ENCODE results near the gene SLX4IP. TPM values are rescaled to one million over a fixed set of nuclear protein-coding genes. Genes with fewer than 3 reads are reported as not detected.
A peak's percentile ranks its signal among the peaks of the same experiment; 100 is the strongest.

The SLX4IP gene
- total and polyA plus RNA-seq, 2 donors (not counting 3 experiments of a cell fraction or from before 2014, with no cell fraction given): 1.9 to 4.5 TPM

DNA sequence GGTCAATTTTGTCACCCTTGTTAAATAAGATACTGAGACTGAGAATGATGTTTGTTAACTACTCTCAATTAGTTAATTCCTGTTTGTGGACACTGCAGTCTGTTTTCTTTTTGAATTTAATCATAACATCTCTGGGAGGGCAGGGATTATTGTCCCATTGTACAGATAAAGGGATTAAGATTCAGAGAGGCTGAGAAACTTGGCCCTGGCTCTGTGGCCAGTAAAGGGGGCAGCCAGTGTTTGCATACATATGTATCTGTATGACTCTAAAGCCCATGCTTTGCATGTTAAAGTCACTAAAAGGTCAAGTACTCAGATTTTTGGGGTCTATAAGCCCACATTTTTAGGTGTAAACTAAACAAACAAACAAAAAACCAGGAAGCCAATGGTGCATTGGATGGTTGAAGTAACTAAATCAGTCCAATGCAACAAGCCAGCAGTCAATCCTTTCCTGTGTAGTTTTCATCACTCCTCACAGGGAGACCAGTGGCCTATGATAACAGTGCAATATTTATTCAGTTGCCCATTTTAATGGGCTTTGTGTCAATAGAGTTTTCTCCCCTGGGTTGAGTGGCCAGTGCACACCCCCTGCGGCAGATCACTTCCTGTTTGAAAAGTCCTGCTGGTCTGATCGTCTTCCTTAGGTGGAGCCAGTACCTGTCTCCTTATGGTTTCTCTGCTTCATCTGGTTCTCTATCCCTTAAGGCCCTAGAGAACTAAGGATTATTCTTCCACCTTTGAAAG, 106.7 kb downstream of the SLX4IP start:
- intact Hi-C loops (cut with micrococcal nuclease): loop anchor here (1.0 to 5.0 kb wide), 4 partner anchors 107 to 465 kb away; partner anchors contain the start of genes MKKS and SLX4IP
- no peak for FAIRE-seq
- H3K27me3 ChIP-seq (ENCODE audit: control insufficient read depth in 2 of 2, insufficient read depth in 2 of 2, low read length in 2 of 2): no peaks in the 10 kb centered on the region
- no peak overlapping the region for H2AFZ ChIP-seq (ENCODE audit: low read depth, low read length)
- no TSS peak for BruUV-seq (replicated peaks)
- POLR2A ChIA-PET: no interaction called here
- DNase-seq (ENCODE audit: low read depth, low spot score): peak; percentile 44
- no peaks in the 10 kb centered on the region for H4K20me1 ChIP-seq (replicated peaks; ENCODE audit: control insufficient read depth, extremely low read depth, insufficient read depth, low read length)
- H3K36me3 ChIP-seq (ENCODE audit: control insufficient read depth in 2 of 2, extremely low read depth in 1 of 2, insufficient read depth in 2 of 2, low read length in 2 of 2): no peaks in the 10 kb centered on the region
- dilution Hi-C loops (cut with MboI; ENCODE audit: extremely low pct_ligation_motif_present, low sequenced_read_pairs): no loop called here
- no peaks in the 10 kb centered on the region for H3K79me2 ChIP-seq (ENCODE audit: control insufficient read depth, insufficient read depth, low read length)
- peaks cover 27% of the 10 kb centered on the region for H3K4me1 ChIP-seq (ENCODE audit: control insufficient read depth, extremely low read depth, insufficient read depth, low read length)
- no peaks in the 10 kb centered on the region for H3K9me3 ChIP-seq (replicated peaks; ENCODE audit: control insufficient read depth, insufficient read depth, low read length)
- CTCF ChIA-PET: no interaction called here
- TF ChIP-seq MYC (IDR thresholded peaks at IDR 0.05; ENCODE audit: low read depth, low read length) (no peak), JUN (IDR thresholded peaks at IDR 0.05; ENCODE audit: borderline replicate concordance, insufficient read depth, insufficient read length, low read depth) (no peak), FOS (IDR thresholded peaks at IDR 0.05; ENCODE audit: borderline replicate concordance, insufficient read depth, low read length) (no peak), GATA2 (IDR thresholded peaks at IDR 0.05; ENCODE audit: insufficient read depth, insufficient read length, low read depth, low read length) (no peak), POLR2AphosphoS5 (IDR thresholded peaks at IDR 0.05; ENCODE audit: insufficient read depth, low read depth, low read length) (no peak), POLR2A (IDR thresholded peaks at IDR 0.05; ENCODE audit: low read depth, low read length) (no peak), EZH2 (IDR thresholded peaks at IDR 0.05; ENCODE audit: borderline replicate concordance, low read depth, low read length, severe bottlenecking) (no peak)
- TF ChIP-seq, protein P1, sequence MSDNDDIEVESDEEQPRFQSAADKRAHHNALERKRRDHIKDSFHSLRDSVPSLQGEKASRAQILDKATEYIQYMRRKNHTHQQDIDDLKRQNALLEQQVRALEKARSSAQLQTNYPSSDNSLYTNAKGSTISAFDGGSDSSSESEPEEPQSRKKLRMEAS (IDR thresholded peaks at IDR 0.05; ENCODE audit: insufficient read depth, insufficient read length): no peak
- TF ChIP-seq, protein P2, sequence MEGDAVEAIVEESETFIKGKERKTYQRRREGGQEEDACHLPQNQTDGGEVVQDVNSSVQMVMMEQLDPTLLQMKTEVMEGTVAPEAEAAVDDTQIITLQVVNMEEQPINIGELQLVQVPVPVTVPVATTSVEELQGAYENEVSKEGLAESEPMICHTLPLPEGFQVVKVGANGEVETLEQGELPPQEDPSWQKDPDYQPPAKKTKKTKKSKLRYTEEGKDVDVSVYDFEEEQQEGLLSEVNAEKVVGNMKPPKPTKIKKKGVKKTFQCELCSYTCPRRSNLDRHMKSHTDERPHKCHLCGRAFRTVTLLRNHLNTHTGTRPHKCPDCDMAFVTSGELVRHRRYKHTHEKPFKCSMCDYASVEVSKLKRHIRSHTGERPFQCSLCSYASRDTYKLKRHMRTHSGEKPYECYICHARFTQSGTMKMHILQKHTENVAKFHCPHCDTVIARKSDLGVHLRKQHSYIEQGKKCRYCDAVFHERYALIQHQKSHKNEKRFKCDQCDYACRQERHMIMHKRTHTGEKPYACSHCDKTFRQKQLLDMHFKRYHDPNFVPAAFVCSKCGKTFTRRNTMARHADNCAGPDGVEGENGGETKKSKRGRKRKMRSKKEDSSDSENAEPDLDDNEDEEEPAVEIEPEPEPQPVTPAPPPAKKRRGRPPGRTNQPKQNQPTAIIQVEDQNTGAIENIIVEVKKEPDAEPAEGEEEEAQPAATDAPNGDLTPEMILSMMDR (IDR thresholded peaks at IDR 0.05; ENCODE audit: extremely low read depth in 1 of 2, insufficient read depth in 1 of 2, low read depth in 1 of 2, low read length in 2 of 2): no peak
- peak overlapping the region; percentile 71 for H3K4me2 ChIP-seq (ENCODE audit: insufficient read depth, low read length)
- peak overlapping the region; percentile 35 for H3K9ac ChIP-seq (replicated peaks; ENCODE audit: extremely low read depth, insufficient read depth, low read length)
- H3K27ac ChIP-seq (ENCODE audit: insufficient read depth, low read depth, low read length): peak overlapping the region; percentile 98
- no peaks in the 10 kb centered on the region for H3K9me1 ChIP-seq (replicated peaks; ENCODE audit: control insufficient read depth, extremely low read depth, insufficient read depth, low read length)
- no peak overlapping the region for H3K4me3 ChIP-seq (replicated peaks in 1 of 3; ENCODE audit: insufficient read depth in 1 of 3, low read depth in 1 of 3, low read length in 3 of 3)
